ENCODE results near the gene THAP12. TPM values are rescaled to one million over a fixed set of nuclear protein-coding genes. Genes with fewer than 3 reads are reported as not detected.
"Not testable (repeated sequence)": the region's sequence is repeated elsewhere in the genome, so short reads cannot be mapped to it uniquely, and the experiment has no call there.

Gene THAP12
- total RNA-seq, 1 donor from 2014 or later, result 92.5 TPM

GRCh38 chr11:76329983-76330382 is 50.9 kb downstream of the THAP12 start:
- DNase-seq (ENCODE audit: low spot score in 2 of 2) (no peak), FAIRE-seq (no peak)

GRCh38 chr11:76329084-76329648 is 51.8 kb downstream of the THAP12 start:
- FAIRE-seq (no peak), DNase-seq (ENCODE audit: low spot score in 2 of 2) (no peak)

- DNase-seq (ENCODE audit: low spot score in 2 of 2) (no peak), FAIRE-seq (no peak)
Observed at GRCh38 chr11:76327756-76328388, 53.1 kb downstream of the THAP12 start.

- FAIRE-seq (no peak), DNase-seq (ENCODE audit: low spot score in 2 of 2) (no peak)
Observed at GRCh38 chr11:76327202-76327601, 53.7 kb downstream of the THAP12 start.

GRCh38 chr11:76325185-76325584 is 55.7 kb downstream of the THAP12 start:
- DNase-seq (ENCODE audit: low spot score in 2 of 2) (no peak), FAIRE-seq (no peak)

- FAIRE-seq, result no peak
- no peak for DNase-seq (ENCODE audit: low spot score in 2 of 2)
Observed at GRCh38 chr11:76323804-76324203, 57.1 kb downstream of the THAP12 start.

GRCh38 chr11:76323375-76323774 is 57.6 kb downstream of the THAP12 start:
- FAIRE-seq; DNase-seq (ENCODE audit: low spot score in 2 of 2): not testable (repeated sequence)

- FAIRE-seq (no peak), DNase-seq (ENCODE audit: low spot score in 2 of 2) (no peak)
Observed at GRCh38 chr11:76322942-76323341, 58.0 kb downstream of the THAP12 start.

GRCh38 chr11:76322540-76322939 is 58.4 kb downstream of the THAP12 start:
- DNase-seq (ENCODE audit: low spot score in 2 of 2) (no peak), FAIRE-seq (no peak)

- FAIRE-seq, result no peak
- DNase-seq (ENCODE audit: low spot score in 2 of 2), result no peak
Observed at GRCh38 chr11:76321820-76322524, 59.0 kb downstream of the THAP12 start.

GRCh38 chr11:76321340-76321739 is 59.6 kb downstream of the THAP12 start:
- DNase-seq (ENCODE audit: low spot score in 2 of 2) (no peak), FAIRE-seq (no peak)

GRCh38 chr11:76320929-76321328 is 60.0 kb downstream of the THAP12 start:
- FAIRE-seq, result no peak

GRCh38 chr11:76319798-76320197 is 61.1 kb downstream of the THAP12 start:
- not testable (repeated sequence) for FAIRE-seq; DNase-seq (ENCODE audit: low spot score in 2 of 2)

More at GRCh38 chr11:76320929-76321328, 60.0 kb downstream of the THAP12 start:
- no peak for DNase-seq (ENCODE audit: low spot score in 2 of 2)

GRCh38 chr11:76318744-76319384 is 62.1 kb downstream of the THAP12 start:
- no peak for FAIRE-seq
- DNase-seq (ENCODE audit: low spot score in 2 of 2), result peak; percentile 73 to 85

- no peak for FAIRE-seq
- DNase-seq (ENCODE audit: low spot score in 2 of 2), result no peak
Observed at GRCh38 chr11:76317296-76317695, 63.6 kb downstream of the THAP12 start.

- DNase-seq (ENCODE audit: low spot score in 2 of 2), result no peak
- no peak for FAIRE-seq
Observed at GRCh38 chr11:76316726-76317125, 64.2 kb downstream of the THAP12 start.

- DNase-seq (ENCODE audit: low spot score in 2 of 2), result no peak
- no peak for FAIRE-seq
Observed at GRCh38 chr11:76315182-76315853, 65.6 kb downstream of the THAP12 start.

- DNase-seq (ENCODE audit: low spot score in 2 of 2) (no peak), FAIRE-seq (no peak)
Observed at GRCh38 chr11:76314741-76315090, 66.2 kb downstream of the THAP12 start.

- FAIRE-seq (no peak), DNase-seq (ENCODE audit: low spot score in 2 of 2) (no peak)
Observed at GRCh38 chr11:76313913-76314740, 66.8 kb downstream of the THAP12 start.

GRCh38 chr11:76313271-76313670 is 67.7 kb downstream of the THAP12 start:
- DNase-seq (ENCODE audit: low spot score in 2 of 2) (no peak), FAIRE-seq (no peak)
